ENCODE results near the gene HNF4A. TPM values are rescaled to one million over a fixed set of nuclear protein-coding genes. Genes with fewer than 3 reads are reported as not detected.
"Not testable (repeated sequence)": the region's sequence is repeated elsewhere in the genome, so short reads cannot be mapped to it uniquely, and the experiment has no call there.

HNF4A gene
- total RNA-seq, 4 donors from 2014 or later, result 173 to 471 (median 252) TPM

- no peak for DNase-seq
- intact Hi-C loops (cut with DNase I; ENCODE audit: low total_unique reads), result no loop called here
- Histone ChIP-seq H3K4me3 (peak overlapping the region; percentile 8 to 45 (median 36)), H3K4me1 (peaks cover 0 to 19% (median 17%) of the 10 kb centered on the region in 4 donors), H3K27ac (peak overlapping the region in 3 of 4 donors; percentile 0 to 48 (median 21)), H3K36me3 (no peaks in the 10 kb centered on the region), H3K9me3 (no peaks in the 10 kb centered on the region), H3K27me3 (peaks cover 17% of the 10 kb centered on the region)
- in situ Hi-C loops (cut with MboI; ENCODE audit: low pct_ligation_motif_present in 1 of 4, low pct_unique_long_range_greater_than_20kb in 1 of 4, low sequenced_read_pairs in 3 of 4), result no loop called here
- 14 to 90% methylated on average over 4 to 38 of the region's 50 CpGs for WGBS, 2 donors (ENCODE audit: low coverage in 1 of 2)
- TF ChIP-seq CTCF (IDR thresholded peaks at IDR 0.05) (peak in 1 of 5 experiments; percentile 4), EP300 (IDR thresholded peaks at IDR 0.05; ENCODE audit: low read depth) (no peak)
These were observed 28.9 kb upstream of the HNF4A start for GRCh38 chr20:44326391-44327159.

- peaks cover 17% of the 10 kb centered on the region for H3K27me3 ChIP-seq
- 60 to 87% methylated on average over 1 to 7 of the region's 7 CpGs for WGBS, 2 donors (ENCODE audit: low coverage in 1 of 2)
- peaks cover 0 to 19% (median 17%) of the 10 kb centered on the region in 4 donors for H3K4me1 ChIP-seq
- H3K4me3 ChIP-seq; H3K27ac ChIP-seq; H3K36me3 ChIP-seq; DNase-seq; H3K9me3 ChIP-seq; intact Hi-C loops (cut with DNase I; ENCODE audit: low total_unique reads); in situ Hi-C loops (cut with MboI; ENCODE audit: low pct_ligation_motif_present in 1 of 4, low pct_unique_long_range_greater_than_20kb in 1 of 4, low sequenced_read_pairs in 3 of 4): not testable (repeated sequence)
These were observed 27.8 kb upstream of the HNF4A start for GRCh38 chr20:44327748-44328147.

GRCh38 chr20:44328428-44328827 is 27.1 kb upstream of the HNF4A start:
- H3K4me1 ChIP-seq, result peaks cover 0 to 19% (median 17%) of the 10 kb centered on the region in 4 donors
- intact Hi-C loops (cut with DNase I; ENCODE audit: low total_unique reads) (no loop called here), in situ Hi-C loops (cut with MboI; ENCODE audit: low pct_ligation_motif_present in 1 of 4, low pct_unique_long_range_greater_than_20kb in 1 of 4, low sequenced_read_pairs in 3 of 4) (no loop called here)
- no peak for TF ChIP-seq EP300 (IDR thresholded peaks at IDR 0.05; ENCODE audit: low read depth)
- TF ChIP-seq POLR2A (IDR thresholded peaks at IDR 0.05), result no peak
- no peak for TF ChIP-seq CTCF (IDR thresholded peaks at IDR 0.05)
- TF ChIP-seq POLR2AphosphoS5 (IDR thresholded peaks at IDR 0.05), result no peak
- H3K4me3 ChIP-seq, result no peak overlapping the region
- no peak overlapping the region for H3K27ac ChIP-seq
- 76 to 94% methylated on average over 3 to 4 of the region's 4 CpGs for WGBS, 2 donors (ENCODE audit: low coverage in 1 of 2)
- peaks cover 17% of the 10 kb centered on the region for H3K27me3 ChIP-seq
- no peaks in the 10 kb centered on the region for H3K9me3 ChIP-seq
- no peaks in the 10 kb centered on the region for H3K36me3 ChIP-seq
- DNase-seq, result no peak

GRCh38 chr20:44331201-44331600 is 24.3 kb upstream of the HNF4A start:
- no peak overlapping the region for H3K27ac ChIP-seq
- peaks cover 21% of the 10 kb centered on the region for H3K27me3 ChIP-seq
- peaks cover 0 to 8% (median 7%) of the 10 kb centered on the region in 4 donors for H3K4me1 ChIP-seq
- intact Hi-C loops (cut with DNase I; ENCODE audit: low total_unique reads), result no loop called here
- in situ Hi-C loops (cut with MboI; ENCODE audit: low pct_ligation_motif_present in 1 of 4, low pct_unique_long_range_greater_than_20kb in 1 of 4, low sequenced_read_pairs in 3 of 4), result no loop called here
- H3K4me3 ChIP-seq, result no peak overlapping the region
- no peak for TF ChIP-seq CTCF (IDR thresholded peaks at IDR 0.05)
- TF ChIP-seq POLR2AphosphoS5 (IDR thresholded peaks at IDR 0.05), result no peak
- TF ChIP-seq EP300 (IDR thresholded peaks at IDR 0.05; ENCODE audit: low read depth), result no peak
- no peak for TF ChIP-seq POLR2A (IDR thresholded peaks at IDR 0.05)
- WGBS, 2 donors (ENCODE audit: low coverage in 1 of 2), result 89% methylated on average over 2 of the region's 2 CpGs; no CpG with 5 or more reads in 1 of the 2 donors
- H3K36me3 ChIP-seq, result no peaks in the 10 kb centered on the region
- H3K9me3 ChIP-seq, result no peaks in the 10 kb centered on the region
- DNase-seq, result no peak
